Glomerular visceral epithelial cell (primary cell): ENCODE results near the gene DEF6.

Experiments
- DNase-seq: peaks from one replicate; pipeline ENCODE4 v3.0.0-alpha.2; 2016; ENCODE audit errors: extremely low spot score

The DEF6 gene

GRCh38 chr6:35297601-35298481 lies at the start of gene DEF6:
TSS of gene DEF6 (plus strand) at chr6:35297818. CDS start at chr6:35297857, 39 bp downstream.
- DNase-seq = peak; percentile 17

GRCh38 chr6:35248300-35248699 lies 49.3 kb upstream of the DEF6 start:
- DNase-seq = no peak

GRCh38 chr6:35248965-35249364 lies 48.7 kb upstream of the DEF6 start:
- DNase-seq = no peak

GRCh38 chr6:35251949-35252348 lies 45.7 kb upstream of the DEF6 start:
- DNase-seq = no peak

- no peak for DNase-seq
Measured at GRCh38 chr6:35253249-35253648, 44.4 kb upstream of the DEF6 start.

- DNase-seq = no peak
Measured at GRCh38 chr6:35258336-35258735, 39.3 kb upstream of the DEF6 start.

GRCh38 chr6:35258858-35259193 lies 38.8 kb upstream of the DEF6 start:
- no peak for DNase-seq

GRCh38 chr6:35259194-35259947 lies 38.2 kb upstream of the DEF6 start, which contains the start of gene ZNF76:
TSS of gene ZNF76 (plus strand) at chr6:35259735. CDS start at chr6:35281152, 21,417 bp downstream.
- DNase-seq = peak; percentile 98

- peak; percentile 57 for DNase-seq
Measured at GRCh38 chr6:35259948-35260590, 37.5 kb upstream of the DEF6 start.

- no peak for DNase-seq
Measured at GRCh38 chr6:35260591-35261570, 36.7 kb upstream of the DEF6 start.

- DNase-seq = no peak
Measured at GRCh38 chr6:35262596-35262995, 35.0 kb upstream of the DEF6 start.

GRCh38 chr6:35264550-35265274 lies 32.9 kb upstream of the DEF6 start:
- no peak for DNase-seq

GRCh38 chr6:35265523-35265922 lies 32.1 kb upstream of the DEF6 start:
- DNase-seq = no peak

GRCh38 chr6:35267446-35267845 lies 30.2 kb upstream of the DEF6 start:
- DNase-seq = no peak

- DNase-seq = no peak
Measured at GRCh38 chr6:35267897-35268296, 29.7 kb upstream of the DEF6 start.

GRCh38 chr6:35272005-35272404 lies 25.6 kb upstream of the DEF6 start:
- no peak for DNase-seq

GRCh38 chr6:35273822-35274559 lies 23.6 kb upstream of the DEF6 start:
- DNase-seq = no peak

GRCh38 chr6:35275744-35276260 lies 21.8 kb upstream of the DEF6 start:
- DNase-seq = no peak

- no peak for DNase-seq
Measured at GRCh38 chr6:35278708-35279107, 18.9 kb upstream of the DEF6 start.

- peak; percentile 53 for DNase-seq
Measured at GRCh38 chr6:35280903-35281302, 16.7 kb upstream of the DEF6 start.
